GM12872 (cell line): ENCODE data around the gene SEMA3C.

Source experiments
- CTCF ChIP-seq: IDR thresholded peaks from 3 replicates; pipeline ENCODE4 v1.5.1; 2011; ENCODE audit warnings: low read depth, mild to moderate bottlenecking, low read length, moderate library complexity; ENCODE audit not compliant: insufficient read depth

Gene SEMA3C

DNA sequence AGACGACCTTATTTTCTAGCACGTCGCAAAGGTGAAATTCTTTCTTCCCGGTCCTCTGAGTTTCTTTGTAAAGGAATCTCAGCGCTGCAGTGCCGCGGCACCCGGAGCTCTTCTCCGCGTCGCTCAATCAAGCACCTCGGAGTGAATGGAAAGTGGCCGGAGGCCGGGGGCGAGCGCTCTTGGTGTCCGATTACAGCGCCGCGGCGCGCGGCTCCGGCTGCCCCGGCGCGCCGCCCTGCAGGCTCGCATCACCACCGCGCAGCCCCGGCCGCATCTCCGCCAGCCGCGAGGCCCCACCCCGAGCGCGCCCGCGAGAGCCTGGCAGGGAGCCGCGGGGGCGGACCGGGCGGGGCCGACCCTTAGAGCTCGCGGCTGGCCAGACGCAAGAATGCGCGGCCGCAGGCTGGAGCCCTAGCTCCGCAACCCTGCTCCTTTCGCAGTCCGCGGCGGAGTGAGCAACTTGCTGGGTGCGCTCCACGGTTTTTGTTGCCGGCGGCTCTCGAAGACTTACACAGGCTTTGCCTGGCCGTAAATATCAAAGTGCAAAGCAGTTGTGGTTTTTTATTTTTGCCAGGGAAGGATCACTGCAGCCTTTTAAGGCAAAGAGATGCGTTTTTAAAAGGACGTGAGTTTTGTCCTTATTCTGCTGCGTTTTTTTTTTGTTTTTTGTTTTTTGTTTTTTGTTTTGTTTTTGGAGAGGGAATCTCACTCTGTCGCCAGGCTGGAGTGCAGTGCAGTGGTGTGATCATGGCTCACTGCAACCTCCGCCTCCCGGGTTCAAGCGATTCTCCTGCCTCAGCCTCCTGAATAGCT is at the start of gene SEMA3C:
TSS of gene SEMA3C (minus strand) at position 143 of the 813 bp plus-strand sequence. CDS start 2,270 bp downstream, outside the sequence.
- TF ChIP-seq CTCF = no peak

- no peak for TF ChIP-seq CTCF
Measured at GRCh38 chr7:80968606-80969005, 49.8 kb upstream of the SEMA3C start.

GRCh38 chr7:80967917-80968297 is 49.1 kb upstream of the SEMA3C start:
- TF ChIP-seq CTCF = no peak

GRCh38 chr7:80967071-80967916 is 48.4 kb upstream of the SEMA3C start:
- TF ChIP-seq CTCF = no peak

GRCh38 chr7:80960244-80960795 is 41.5 kb upstream of the SEMA3C start:
- no peak for TF ChIP-seq CTCF

GRCh38 chr7:80957226-80957777 is 38.5 kb upstream of the SEMA3C start:
- TF ChIP-seq CTCF = no peak

DNA sequence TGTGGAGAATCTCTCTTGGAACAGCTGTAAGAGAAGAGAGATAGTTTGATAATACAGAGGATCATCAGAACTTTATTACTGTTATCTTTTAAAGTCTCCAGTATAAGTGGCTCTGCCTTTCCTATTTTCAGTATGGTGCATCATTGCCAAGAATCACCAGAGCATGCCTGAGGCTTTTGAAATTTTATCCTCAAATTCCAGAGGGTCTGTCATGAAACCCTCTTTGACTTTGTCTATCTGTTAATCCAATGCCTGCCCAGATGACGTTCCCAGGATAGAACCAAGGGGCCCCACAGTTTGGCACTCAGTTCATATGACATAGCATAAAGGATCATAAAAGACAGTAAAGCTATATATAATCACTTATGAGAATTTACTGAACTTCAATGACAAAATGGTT is 35.3 kb upstream of the SEMA3C start:
- no peak for TF ChIP-seq CTCF
